Panc1 (cell line): Measurements from ENCODE around the gene UBAC1.
"Not testable (repeated sequence)": the region's sequence is repeated elsewhere in the genome, so short reads cannot be mapped to it uniquely, and the experiment has no call there.

Source experiments
- CTCF ChIP-seq: fragments of 450-650 bp; IDR thresholded peaks from 2 replicates; pipeline ENCODE4 v1.5.1; 2017; ENCODE audit warnings: mild to moderate bottlenecking
- POLR2AphosphoS5 ChIP-seq: IDR thresholded peaks from 2 replicates; pipeline ENCODE4 v1.6.1; 2012; ENCODE audit warnings: mild to moderate bottlenecking, low read depth, low read length, moderate library complexity
- REST ChIP-seq, 2 experiments: IDR thresholded peaks; 2 replicates each; pipeline ENCODE4 v1.6.1; 2011 to 2012; ENCODE audit warnings: low read depth in 2 of 2, control low read depth in 1 of 2, low read length in 1 of 2, mild to moderate bottlenecking in 1 of 2, moderate library complexity in 1 of 2; ENCODE audit not compliant: insufficient read depth in 1 of 2
- SIN3A ChIP-seq: IDR thresholded peaks from 2 replicates; pipeline ENCODE4 v1.6.1; 2012; ENCODE audit warnings: low read depth, mild to moderate bottlenecking, low read length, moderate library complexity, borderline replicate concordance; ENCODE audit not compliant: insufficient read depth
- TCF7L2 ChIP-seq: IDR thresholded peaks from 2 replicates; pipeline ENCODE4 v1.6.1; 2011; ENCODE audit warnings: mild to moderate bottlenecking, low read depth, low read length, inconsistent platforms

DNA sequence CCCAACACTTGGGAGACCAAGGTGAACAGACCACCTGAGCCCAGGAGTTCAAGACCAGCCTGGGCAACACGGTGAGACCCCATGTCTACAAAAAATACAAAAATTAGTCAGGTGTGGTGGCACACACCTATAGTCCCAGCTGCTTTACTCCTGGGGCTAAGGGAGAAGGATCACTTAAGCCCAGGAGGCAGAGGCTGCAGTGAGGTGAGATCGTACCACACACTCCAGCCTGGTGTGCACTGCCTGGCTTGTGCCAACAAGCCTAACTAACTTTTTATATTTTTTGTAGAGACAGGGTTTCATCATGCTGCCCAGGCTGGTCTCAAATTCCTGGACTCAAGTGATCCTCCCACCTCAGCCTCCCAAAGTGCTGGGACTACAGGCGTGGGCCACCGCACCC, 10.3 kb downstream of the UBAC1 start:
- TF ChIP-seq SIN3A; POLR2AphosphoS5; CTCF; TCF7L2; REST (IDR thresholded peaks at IDR 0.05; ENCODE audit: insufficient read depth in 1 of 2, low read depth in 2 of 2, low read length in 1 of 2): not testable (repeated sequence)
